ENCODE results near the gene UBASH3A. TPM values are rescaled to one million over a fixed set of nuclear protein-coding genes. Genes with fewer than 3 reads are reported as not detected.

UBASH3A gene
- total and polyA plus RNA-seq, 4 donors, result 0.58 to 0.88 (median 0.67) TPM

DNA sequence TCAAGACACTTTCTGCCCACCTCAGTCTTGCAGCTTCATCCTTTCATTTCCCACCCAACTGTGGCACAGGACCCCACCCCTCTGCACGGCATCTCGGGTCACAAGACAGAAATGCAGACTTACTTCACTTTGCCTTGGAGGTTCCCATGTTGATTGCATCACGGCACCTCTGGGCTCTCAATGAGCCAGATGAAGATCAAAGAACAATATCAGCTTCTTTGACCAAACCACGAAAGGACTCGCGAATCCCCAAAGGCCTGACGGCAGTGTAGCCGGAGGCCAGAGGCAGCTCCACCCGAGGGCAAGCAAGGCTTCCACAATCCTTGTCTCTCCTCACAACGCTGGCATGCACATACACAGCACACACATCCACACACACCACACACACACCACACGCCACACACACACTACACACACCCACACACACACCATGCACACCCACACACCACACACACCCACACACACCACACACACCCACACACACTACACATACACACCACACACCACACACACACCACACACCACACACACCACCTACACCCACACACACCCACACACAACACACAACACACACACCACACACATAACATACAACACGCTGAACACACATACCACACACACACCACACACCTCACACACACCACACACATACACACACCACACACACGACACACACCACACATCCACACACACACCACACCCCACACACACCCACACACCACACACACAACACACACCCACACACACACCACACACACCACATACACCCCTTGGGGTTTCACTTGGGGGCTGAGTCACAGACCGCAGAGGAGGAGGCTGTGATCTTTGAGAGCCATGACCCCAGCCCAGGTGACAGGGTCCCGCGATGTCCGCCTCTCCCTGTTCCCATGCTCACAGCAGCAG is 35.8 kb downstream of the UBASH3A start:
- H3K4me3 ChIP-seq, result no peak overlapping the region
- H3K9ac ChIP-seq (ENCODE audit: insufficient read depth in 1 of 2, low read length in 2 of 2), result no peak overlapping the region
- no peaks in the 10 kb centered on the region for H3K36me3 ChIP-seq (ENCODE audit: control insufficient read depth in 4 of 4, insufficient read depth in 4 of 4, low read length in 4 of 4)
- no peaks in the 10 kb centered on the region for H3K4me1 ChIP-seq (ENCODE audit: control insufficient read depth in 5 of 5, insufficient read depth in 5 of 5, low read length in 5 of 5)
- H3K27ac ChIP-seq (ENCODE audit: low read depth in 1 of 2, low read length in 1 of 2), result no peak overlapping the region
- H3K27me3 ChIP-seq (ENCODE audit: control insufficient read depth in 3 of 3, insufficient read depth in 3 of 3, low read length in 2 of 3), result no peaks in the 10 kb centered on the region
- WGBS, 2 donors, result 73 to 78% methylated on average over 17 of the region's 17 CpGs
- peaks cover 0 to 2% (median 0%) of the 10 kb centered on the region in 4 donors for H3K9me3 ChIP-seq (ENCODE audit: control insufficient read depth in 4 of 4, insufficient read depth in 3 of 4, low read length in 3 of 4)
- TF ChIP-seq, protein P1, sequence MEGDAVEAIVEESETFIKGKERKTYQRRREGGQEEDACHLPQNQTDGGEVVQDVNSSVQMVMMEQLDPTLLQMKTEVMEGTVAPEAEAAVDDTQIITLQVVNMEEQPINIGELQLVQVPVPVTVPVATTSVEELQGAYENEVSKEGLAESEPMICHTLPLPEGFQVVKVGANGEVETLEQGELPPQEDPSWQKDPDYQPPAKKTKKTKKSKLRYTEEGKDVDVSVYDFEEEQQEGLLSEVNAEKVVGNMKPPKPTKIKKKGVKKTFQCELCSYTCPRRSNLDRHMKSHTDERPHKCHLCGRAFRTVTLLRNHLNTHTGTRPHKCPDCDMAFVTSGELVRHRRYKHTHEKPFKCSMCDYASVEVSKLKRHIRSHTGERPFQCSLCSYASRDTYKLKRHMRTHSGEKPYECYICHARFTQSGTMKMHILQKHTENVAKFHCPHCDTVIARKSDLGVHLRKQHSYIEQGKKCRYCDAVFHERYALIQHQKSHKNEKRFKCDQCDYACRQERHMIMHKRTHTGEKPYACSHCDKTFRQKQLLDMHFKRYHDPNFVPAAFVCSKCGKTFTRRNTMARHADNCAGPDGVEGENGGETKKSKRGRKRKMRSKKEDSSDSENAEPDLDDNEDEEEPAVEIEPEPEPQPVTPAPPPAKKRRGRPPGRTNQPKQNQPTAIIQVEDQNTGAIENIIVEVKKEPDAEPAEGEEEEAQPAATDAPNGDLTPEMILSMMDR (IDR thresholded peaks at IDR 0.05; ENCODE audit: control extremely low read depth, extremely low read depth), result no peak
- ATAC-seq (ENCODE audit: insufficient read depth, low FRiP score) (no peak), DNase-seq (no peak)

DNA sequence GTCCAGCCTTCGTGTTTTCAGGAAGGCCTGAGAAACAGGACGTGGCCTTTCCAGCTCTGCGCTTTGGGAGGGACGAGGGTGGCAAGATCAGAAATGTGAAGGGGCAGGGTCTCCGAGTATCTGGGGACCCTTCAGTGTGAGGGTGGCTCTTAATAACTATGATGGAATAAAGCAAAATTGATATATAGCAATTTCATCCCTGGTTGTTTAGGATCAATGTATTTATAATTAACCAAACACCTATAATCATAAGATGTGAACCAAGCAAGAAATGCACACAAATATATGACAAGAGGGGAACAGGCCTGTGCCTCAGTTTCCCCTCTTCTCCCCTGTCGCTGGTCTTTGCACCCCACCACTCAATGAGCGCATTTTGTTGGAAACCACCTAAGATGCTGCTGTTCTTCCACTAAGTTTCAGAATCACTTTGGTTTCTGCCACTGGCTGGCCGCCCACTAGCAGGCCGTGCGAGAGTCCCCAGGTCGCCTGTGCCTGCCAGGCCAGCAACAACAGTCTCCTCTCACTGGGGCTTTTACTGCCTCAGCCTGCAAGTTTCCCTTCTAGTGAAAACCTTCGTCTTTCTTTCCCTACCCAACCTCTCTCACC is 36.6 kb downstream of the UBASH3A start:
- Histone ChIP-seq H3K27ac (ENCODE audit: low read depth in 1 of 2, low read length in 1 of 2) (no peak overlapping the region), H3K9ac (ENCODE audit: insufficient read depth in 1 of 2, low read length in 2 of 2) (no peak overlapping the region), H3K36me3 (ENCODE audit: control insufficient read depth in 4 of 4, insufficient read depth in 4 of 4, low read length in 4 of 4) (no peaks in the 10 kb centered on the region), H3K4me3 (no peak overlapping the region), H3K4me1 (ENCODE audit: control insufficient read depth in 5 of 5, insufficient read depth in 5 of 5, low read length in 5 of 5) (no peaks in the 10 kb centered on the region), H3K27me3 (ENCODE audit: control insufficient read depth in 3 of 3, insufficient read depth in 3 of 3, low read length in 2 of 3) (no peaks in the 10 kb centered on the region), H3K9me3 (ENCODE audit: control insufficient read depth in 4 of 4, insufficient read depth in 3 of 4, low read length in 3 of 4) (peaks cover 0 to 3% (median 0%) of the 10 kb centered on the region in 4 donors)
- no peak for DNase-seq
- TF ChIP-seq, protein P1 (IDR thresholded peaks at IDR 0.05; ENCODE audit: control extremely low read depth, extremely low read depth), result no peak
- no peak for ATAC-seq (ENCODE audit: insufficient read depth, low FRiP score)
- whole genome bisulfite sequencing, 2 donors, result 85 to 86% methylated on average over 12 of the region's 12 CpGs

DNA sequence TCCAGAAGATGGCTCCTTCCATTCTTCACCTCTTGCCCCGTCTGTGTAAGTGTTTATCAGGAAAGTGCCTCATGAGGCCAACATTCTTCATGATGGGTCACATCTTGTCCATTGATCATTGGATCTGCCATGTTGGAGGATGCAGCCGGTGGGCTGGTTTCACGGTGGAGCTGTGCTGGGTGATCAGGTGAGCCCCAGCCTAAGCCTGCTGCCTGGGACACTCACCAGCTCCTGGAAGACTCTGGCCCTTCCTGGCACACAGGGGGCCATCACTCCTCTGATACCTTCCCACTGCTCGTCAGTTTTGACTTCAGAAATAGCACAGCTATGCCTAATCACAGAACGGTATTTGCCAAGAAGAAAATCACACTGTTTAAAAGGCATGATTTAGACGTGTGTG is 38.3 kb downstream of the UBASH3A start:
- Histone ChIP-seq H3K9me3 (ENCODE audit: control insufficient read depth in 4 of 4, insufficient read depth in 3 of 4, low read length in 3 of 4) (peaks cover 0 to 3% (median 0%) of the 10 kb centered on the region in 4 donors), H3K27ac (ENCODE audit: low read depth in 1 of 2, low read length in 1 of 2) (no peak overlapping the region), H3K4me3 (no peak overlapping the region), H3K9ac (ENCODE audit: insufficient read depth in 1 of 2, low read length in 2 of 2) (no peak overlapping the region), H3K4me1 (ENCODE audit: control insufficient read depth in 5 of 5, insufficient read depth in 5 of 5, low read length in 5 of 5) (no peaks in the 10 kb centered on the region), H3K27me3 (ENCODE audit: control insufficient read depth in 3 of 3, insufficient read depth in 3 of 3, low read length in 2 of 3) (no peaks in the 10 kb centered on the region), H3K36me3 (ENCODE audit: control insufficient read depth in 4 of 4, insufficient read depth in 4 of 4, low read length in 4 of 4) (no peaks in the 10 kb centered on the region)
- TF ChIP-seq, protein P1 (IDR thresholded peaks at IDR 0.05; ENCODE audit: control extremely low read depth, extremely low read depth), result no peak
- no peak for ATAC-seq (ENCODE audit: insufficient read depth, low FRiP score)
- WGBS, 2 donors, result 76 to 93% methylated on average over 6 of the region's 6 CpGs
- no peak for DNase-seq
